H9 (cell line): ENCODE measurements around the gene KRTAP19-5. TPM values are rescaled to one million over a fixed set of nuclear protein-coding genes. Genes with fewer than 3 reads are reported as not detected.

Source experiments
- DNase-seq: peaks from one replicate; pipeline ENCODE4 v3.0.0-alpha.2; 2017
- H2AFZ ChIP-seq: one replicate; pipeline ENCODE4 v1.6.1; 2013; ENCODE audit warnings: mild to moderate bottlenecking, low read length, control low read depth, moderate library complexity
- H2AK5ac ChIP-seq: 2 replicates; pipeline ENCODE4 v1.6.1; 2013; ENCODE audit warnings: low read length, control low read depth, mixed read lengths; ENCODE audit not compliant: insufficient read length
- H2BK120ac ChIP-seq: one replicate; pipeline ENCODE4 v1.6.1; 2013; ENCODE audit warnings: low read depth, mild to moderate bottlenecking, low read length, control low read depth, inconsistent platforms; ENCODE audit not compliant: poor library complexity, severe bottlenecking
- H2BK12ac ChIP-seq: 2 replicates; pipeline ENCODE4 v1.6.1; 2013; ENCODE audit warnings: low read length, control low read depth, mixed read lengths, low read depth; ENCODE audit not compliant: insufficient read length
- H2BK15ac ChIP-seq: 2 replicates; pipeline ENCODE4 v1.6.1; 2013; ENCODE audit warnings: low read depth, low read length, control low read depth
- H2BK20ac ChIP-seq: one replicate; pipeline ENCODE4 v1.6.1; 2013; ENCODE audit warnings: low read depth, mild to moderate bottlenecking, low read length, control low read depth, inconsistent platforms; ENCODE audit not compliant: poor library complexity, severe bottlenecking
- H2BK5ac ChIP-seq: 2 replicates; pipeline ENCODE4 v1.6.1; 2013; ENCODE audit warnings: low read length, control low read depth, mixed read lengths; ENCODE audit not compliant: insufficient read length
- H3K14ac ChIP-seq: 2 replicates; pipeline ENCODE4 v1.6.1; 2013; ENCODE audit warnings: low read length, control low read depth; ENCODE audit not compliant: insufficient read depth
- H3K18ac ChIP-seq: 2 replicates; pipeline ENCODE4 v1.6.1; 2013; ENCODE audit warnings: low read depth, mild to moderate bottlenecking, mixed read lengths, low read length, control low read depth; ENCODE audit not compliant: insufficient read length
- H3K23ac ChIP-seq: 2 replicates; pipeline ENCODE4 v1.6.1; 2013; ENCODE audit warnings: low read length, control low read depth, mixed read lengths, low read depth; ENCODE audit not compliant: insufficient read length
- H3K23me2 ChIP-seq: 2 replicates; pipeline ENCODE4 v1.6.1; 2013; ENCODE audit warnings: low read depth, mild to moderate bottlenecking, mixed read lengths, low read length, control low read depth; ENCODE audit not compliant: insufficient read length, poor library complexity, severe bottlenecking
- H3K27ac ChIP-seq: 2 replicates; pipeline ENCODE4 v1.5.1; 2013; ENCODE audit warnings: low read length, control low read depth, mixed read lengths, low read depth; ENCODE audit not compliant: insufficient read length
- H3K27me3 ChIP-seq: 2 replicates; pipeline ENCODE4 v1.6.1; 2013; ENCODE audit warnings: low read length, control low read depth, inconsistent platforms; ENCODE audit not compliant: insufficient read depth
- H3K4ac ChIP-seq: 2 replicates; pipeline ENCODE4 v1.6.1; 2013; ENCODE audit warnings: low read depth, mild to moderate bottlenecking, control low read depth, inconsistent platforms, low read length, moderate library complexity
- H3K4me1 ChIP-seq: 2 replicates; pipeline ENCODE4 v1.6.1; 2013; ENCODE audit warnings: low read length, control low read depth, inconsistent platforms; ENCODE audit not compliant: insufficient read depth
- H3K4me2 ChIP-seq: 2 replicates; pipeline ENCODE4 v1.6.1; 2013; ENCODE audit warnings: low read length, control low read depth, mixed read lengths; ENCODE audit not compliant: insufficient read length, insufficient read depth
- H3K56ac ChIP-seq: 2 replicates; pipeline ENCODE4 v1.6.1; 2013; ENCODE audit warnings: low read depth, mild to moderate bottlenecking, mixed read lengths, low read length, control low read depth; ENCODE audit not compliant: insufficient read length
- H3K79me1 ChIP-seq: 2 replicates; pipeline ENCODE4 v1.6.1; 2013; ENCODE audit warnings: low read depth, mild to moderate bottlenecking, moderate library complexity, low read length, control low read depth, inconsistent platforms; ENCODE audit not compliant: insufficient read depth, poor library complexity, severe bottlenecking
- H3K79me2 ChIP-seq: 2 replicates; pipeline ENCODE4 v1.6.1; 2013; ENCODE audit warnings: low read length, control low read depth, inconsistent platforms; ENCODE audit not compliant: insufficient read depth
- H3K9ac ChIP-seq: 2 replicates; pipeline ENCODE4 v1.6.1; 2013; ENCODE audit warnings: low read length, control low read depth, mixed read lengths; ENCODE audit not compliant: insufficient read length; ENCODE audit errors: extremely low read depth
- H3K9me3 ChIP-seq: one replicate; pipeline ENCODE4 v1.6.1; 2013; ENCODE audit warnings: low read depth, low read length, inconsistent platforms; ENCODE audit not compliant: control insufficient read depth
- H3T11ph ChIP-seq: one replicate; pipeline ENCODE4 v1.6.1; 2013; ENCODE audit warnings: mild to moderate bottlenecking, low read length, control low read depth, inconsistent platforms
- H4K20me1 ChIP-seq: one replicate; pipeline ENCODE4 v1.6.1; 2013; ENCODE audit not compliant: control insufficient read depth, insufficient read length, insufficient read depth
- H4K5ac ChIP-seq: 2 replicates; pipeline ENCODE4 v1.6.1; 2013; ENCODE audit warnings: low read depth, mild to moderate bottlenecking, mixed read lengths, low read length, control low read depth; ENCODE audit not compliant: insufficient read length
- H4K8ac ChIP-seq: replicated peaks from 2 replicates; pipeline ENCODE4 v1.6.1; 2013; ENCODE audit warnings: low read length, control low read depth, mixed read lengths, low read depth; ENCODE audit not compliant: insufficient read length
- H4K91ac ChIP-seq: 2 replicates; pipeline ENCODE4 v1.6.1; 2013; ENCODE audit warnings: low read depth, mild to moderate bottlenecking, moderate library complexity, mixed read lengths, low read length, control low read depth; ENCODE audit not compliant: insufficient read length
- H3K27ac Mint-ChIP-seq, 3 experiments: 2 replicates in 2 of 3; 3 replicates in 1 of 3; pipeline ENCODE4 v1.8.0; 2020 to 2021; ENCODE audit warnings: mixed read lengths in 3 of 3, mild to moderate bottlenecking in 1 of 3, moderate library complexity in 1 of 3
- H3K27me3 Mint-ChIP-seq: 2 replicates; pipeline ENCODE4 v1.8.0; 2021; ENCODE audit warnings: low read depth, mild to moderate bottlenecking, moderate library complexity, mixed read lengths
- H3K36me3 Mint-ChIP-seq, 3 experiments: 2 replicates in 2 of 3; 3 replicates in 1 of 3; pipeline ENCODE4 v1.8.0; 2020 to 2021; ENCODE audit warnings: low read depth in 3 of 3, mixed read lengths in 3 of 3; ENCODE audit not compliant: insufficient read depth in 1 of 3
- H3K4me1 Mint-ChIP-seq, 2 experiments: 2 replicates each; pipeline ENCODE4 v1.8.0; 2020; ENCODE audit warnings: mixed read lengths in 2 of 2
- H3K4me3 Mint-ChIP-seq, 2 experiments: 2 replicates in 1 of 2; 3 replicates in 1 of 2; pipeline ENCODE4 v1.8.0; 2020 to 2021; ENCODE audit warnings: mild to moderate bottlenecking in 2 of 2, mixed read lengths in 2 of 2, moderate library complexity in 1 of 2
- H3K9me3 Mint-ChIP-seq, 2 experiments: 2 replicates in 1 of 2; 3 replicates in 1 of 2; pipeline ENCODE4 v1.8.0; 2020; ENCODE audit warnings: mild to moderate bottlenecking in 2 of 2, mixed read lengths in 2 of 2, moderate library complexity in 1 of 2
- CTCF ChIP-seq: fragments of 200-600 bp; sonication (generic); conservative IDR thresholded peaks from 3 replicates; pipeline ENCODE4 v1.8.0; 2021; ENCODE audit warnings: antibody characterized with exemption, mild to moderate bottlenecking
- WGBS: extraction: QIAGEN DNeasy Blood & Tissue Kit; methylation state at CpG from one replicate; pipeline ENCODE4 v1.1.7; 2013; ENCODE audit warnings: missing lambda C conversion rate, low lambda C conversion rate, mixed read lengths; ENCODE audit not compliant: insufficient read length; ENCODE audit errors: extremely low coverage; 5-methylcytosine and 5-hydroxymethylcytosine counted together
- total RNA-seq: library from RNA; stranded (reverse); gene quantifications from 2 replicates; pipeline ENCODE4 v1.2.1, GENCODE V29; 2021

KRTAP19-5 gene
- total RNA-seq, 1 experiment from 2014 or later = not detected

- Histone ChIP-seq H3K18ac (no peak within 1 kb of the TSS), H2BK12ac (no peak within 1 kb of the TSS), H3K79me2 (no peaks in the 10 kb centered on the region), H4K5ac (no peak within 1 kb of the TSS), H3K23ac (no peak within 1 kb of the TSS), H3K23me2 (no peaks in the 10 kb centered on the region), H4K8ac (no peak within 1 kb of the TSS), H3K4ac (no peak within 1 kb of the TSS), H4K20me1 (no peaks in the 10 kb centered on the region), H3K56ac (no peak within 1 kb of the TSS), H2BK15ac (no peak within 1 kb of the TSS), H3K9ac (no peak within 1 kb of the TSS), H3K27ac (no peak within 1 kb of the TSS), H2BK120ac (no peak within 1 kb of the TSS), H3T11ph (no peak within 1 kb of the TSS), H2AK5ac (no peak within 1 kb of the TSS), H3K27me3 (no peaks in the 10 kb centered on the region), H2BK20ac (no peak within 1 kb of the TSS), H3K79me1 (no peaks in the 10 kb centered on the region), H2AFZ (no peak within 1 kb of the TSS), H4K91ac (no peak within 1 kb of the TSS), H3K9me3 (peaks cover under 1% of the 10 kb centered on the region), H3K14ac (no peak within 1 kb of the TSS), H3K4me2 (no peak within 1 kb of the TSS), H2BK5ac (no peak within 1 kb of the TSS), H3K4me1 (no peaks in the 10 kb centered on the region)
- Mint-ChIP-seq H3K27me3 (no peaks in the 10 kb centered on the region), H3K9me3 (peaks cover 2 to 3% of the 10 kb centered on the region in 2 experiments; a peak in 1 of 5 replicates), H3K27ac (peak within 1 kb of the TSS in 1 of 3 experiments; percentile 65; a peak in 1 of 7 replicates), H3K36me3 (peaks cover under 1 to 4% (median 2%) of the 10 kb centered on the region in 3 experiments; a peak in 2 of 7 replicates), H3K4me3 (no peak within 1 kb of the TSS), H3K4me1 (no peaks in the 10 kb centered on the region)
- TF ChIP-seq CTCF = no peak
- DNase-seq = no peak
- no CpG with 5 or more reads among the region's 7 CpGs for WGBS
Measured at GRCh38 chr21:30480145-30480544, 21.8 kb downstream of the KRTAP19-5 start, which contains the start of gene KRTAP19-1. KRTAP19-1 (minus strand) TSS chr21:30480367; CDS start chr21:30480317, 50 bp downstream.
